Breast epithelium (tissue), 3 donors: ENCODE results near the gene FABP2.

Experiments used
- CTCF ChIP-seq, 3 donors: fragments of 450-650 bp; IDR thresholded peaks; one replicate each; pipeline ENCODE4 v1.5.1; 2016 to 2017; ENCODE audit warnings: antibody characterized with exemption in 3 of 3, mild to moderate bottlenecking in 3 of 3, moderate library complexity in 3 of 3
- POLR2A ChIP-seq: fragments of 450-650 bp; IDR thresholded peaks from one replicate; pipeline ENCODE4 v1.6.1; 2016; ENCODE audit warnings: antibody characterized with exemption, mild to moderate bottlenecking, moderate library complexity
- POLR2AphosphoS5 ChIP-seq, 3 donors: sonication (generic); formaldehyde crosslinking; IDR thresholded peaks; one replicate each; pipeline ENCODE4 v1.6.1; 2017; ENCODE audit warnings: antibody characterized with exemption in 3 of 3

DNA sequence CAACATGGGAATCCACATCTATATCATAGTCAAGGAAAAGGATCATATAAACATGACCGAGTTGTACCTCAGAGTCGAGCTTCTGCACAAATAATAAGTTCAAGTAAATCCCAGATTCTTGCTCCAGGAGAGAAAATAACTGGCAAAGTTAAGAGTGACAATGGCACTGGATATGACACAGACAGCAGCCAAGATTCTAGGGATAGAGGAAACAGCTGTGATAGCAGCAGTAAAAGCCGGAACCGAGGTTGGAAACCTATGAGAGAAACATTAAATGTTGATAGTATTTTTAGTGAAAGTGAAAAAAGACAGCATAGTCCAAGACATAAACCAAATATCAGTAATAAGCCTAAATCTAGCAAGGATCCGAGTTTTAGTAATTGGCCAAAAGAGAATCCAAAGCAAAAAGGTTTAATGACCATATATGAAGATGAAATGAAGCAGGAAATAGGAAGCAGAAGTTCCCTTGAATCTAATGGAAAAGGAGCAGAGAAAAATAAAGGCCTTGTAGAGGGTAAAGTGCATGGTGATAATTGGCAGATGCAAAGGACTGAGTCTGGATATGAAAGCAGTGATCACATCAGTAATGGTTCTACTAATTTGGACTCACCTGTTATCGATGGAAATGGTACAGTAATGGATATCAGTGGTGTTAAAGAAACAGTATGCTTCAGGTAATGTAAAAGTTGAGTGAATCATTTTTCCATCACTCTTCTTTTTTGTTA, 50.4 kb downstream of the FABP2 start:
- TF ChIP-seq CTCF (IDR thresholded peaks at IDR 0.05) (no peak), POLR2AphosphoS5 (IDR thresholded peaks at IDR 0.05) (no peak), POLR2A (no peak)
